H1 (cell line): ENCODE measurements around the gene RIN2. TPM values are rescaled to one million over a fixed set of nuclear protein-coding genes. Genes with fewer than 3 reads are reported as not detected.

ENCODE experiments used
- CTCF ChIA-PET: fragments of 300-600 bp; sonication (Branson Sonifier 250); formaldehyde crosslinking; loops from one replicate; lab custom pipeline; 2021; ENCODE audit not compliant: partially characterized antibody; lab: Charles Lee
- POLR2A ChIA-PET: fragments of 300-600 bp; sonication (Branson Sonifier 250); formaldehyde crosslinking; loops from one replicate; lab custom pipeline; 2021; ENCODE audit warnings: inconsistent platforms; ENCODE audit not compliant: partially characterized antibody; lab: Charles Lee
- DNase-seq, 2 experiments: peaks; one replicate each; pipeline versions ENCODE4 v3.0.0 to v3.0.0-alpha.2; 2010 to 2022; ENCODE audit warnings: low spot score in 2 of 2, low read depth in 1 of 2, mixed read lengths in 1 of 2
- FAIRE-seq: peaks from 2 replicates; lab custom pipeline; 2011; peaks lifted over from hg19 to GRCh38; lab: Jason Lieb, UNC
- H2AFZ ChIP-seq: 2 replicates; pipeline ENCODE4 v1.8.1; 2012; ENCODE audit warnings: low read length, inconsistent platforms
- H2AK5ac ChIP-seq: 2 replicates; pipeline ENCODE4 v1.6.1; 2013; ENCODE audit warnings: low read depth, low read length
- H2BK120ac ChIP-seq: replicated peaks from 2 replicates; pipeline ENCODE3; 2013; ENCODE audit warnings: low read depth, low read length, inconsistent platforms
- H2BK12ac ChIP-seq: 2 replicates; pipeline ENCODE4 v1.6.1; 2013; ENCODE audit warnings: low read depth, low read length
- H2BK15ac ChIP-seq: 2 replicates; pipeline ENCODE4 v1.6.1; 2013; ENCODE audit warnings: low read length
- H2BK20ac ChIP-seq: 2 replicates; pipeline ENCODE4 v1.6.1; 2013; ENCODE audit warnings: low read length
- H2BK5ac ChIP-seq: 2 replicates; pipeline ENCODE4 v1.6.1; 2013; ENCODE audit warnings: low read depth, low read length
- H3K14ac ChIP-seq: 2 replicates; pipeline ENCODE4 v1.6.1; 2013; ENCODE audit warnings: inconsistent platforms; ENCODE audit not compliant: insufficient read length
- H3K18ac ChIP-seq: 2 replicates; pipeline ENCODE4 v1.6.1; 2013; ENCODE audit warnings: low read length; ENCODE audit errors: extremely low read depth
- H3K23ac ChIP-seq: 2 replicates; pipeline ENCODE4 v1.6.1; 2013; ENCODE audit warnings: inconsistent platforms; ENCODE audit not compliant: insufficient read length
- H3K23me2 ChIP-seq: 2 replicates; pipeline ENCODE4 v1.6.1; 2013; ENCODE audit warnings: low read depth, low read length
- H3K27ac ChIP-seq: 2 replicates; pipeline ENCODE4 v1.6.1; 2011; ENCODE audit warnings: low read depth, low read length, inconsistent platforms
- H3K27me3 ChIP-seq, 4 experiments: replicated peaks in 1 of 4; 1 replicate in 1 of 4; 2 replicates in 3 of 4; pipeline versions ENCODE4 v1.6.1 to v1.8.1; 2011 to 2013; ENCODE audit warnings: low read length in 3 of 4, mild to moderate bottlenecking in 3 of 4, inconsistent platforms in 2 of 4, mixed read lengths in 2 of 4, moderate library complexity in 1 of 4; ENCODE audit not compliant: control insufficient read depth in 3 of 4, insufficient read depth in 3 of 4; ENCODE audit errors: extremely low read depth in 1 of 4
- H3K36me3 ChIP-seq, 4 experiments: 2 replicates each; pipeline versions ENCODE4 v1.6.1 to v1.8.1; 2011 to 2013; ENCODE audit warnings: mild to moderate bottlenecking in 4 of 4, low read length in 3 of 4, moderate library complexity in 2 of 4, control low read depth in 1 of 4, inconsistent platforms in 1 of 4; ENCODE audit not compliant: insufficient read depth in 4 of 4, control insufficient read depth in 2 of 4
- H3K4ac ChIP-seq: replicated peaks from 2 replicates; pipeline ENCODE3; 2013; ENCODE audit warnings: low read length, low read depth, mixed read lengths, inconsistent platforms; ENCODE audit not compliant: insufficient read length
- H3K4me1 ChIP-seq, 4 experiments: replicated peaks in 1 of 4; 1 replicate in 1 of 4; 2 replicates in 3 of 4; pipeline versions ENCODE4 v1.6.1 to v1.8.1; 2011 to 2013; ENCODE audit warnings: low read length in 3 of 4, inconsistent platforms in 2 of 4, mixed read lengths in 1 of 4; ENCODE audit not compliant: insufficient read depth in 4 of 4, control insufficient read depth in 3 of 4
- H3K4me2 ChIP-seq, 2 experiments: 2 replicates each; pipeline versions ENCODE4 v1.6.1 to v1.8.1; 2011 to 2013; ENCODE audit warnings: low read depth in 2 of 2, low read length in 2 of 2, control low read depth in 1 of 2, inconsistent platforms in 1 of 2, mild to moderate bottlenecking in 1 of 2; ENCODE audit not compliant: insufficient read depth in 1 of 2
- H3K4me3 ChIP-seq, 4 experiments: fragments of 200-600, 300-600 bp in 1 of 4; sonication (generic), shearing (Covaris generic), sonication (Bioruptor Twin) in 1 of 4; 2 replicates each; pipeline versions ENCODE4 v1.5.1 to v1.8.1; 2011 to 2016; ENCODE audit warnings: low read length in 4 of 4, low read depth in 3 of 4, control low read depth in 2 of 4, inconsistent platforms in 2 of 4, mild to moderate bottlenecking in 2 of 4, mixed read lengths in 1 of 4, moderate library complexity in 1 of 4; ENCODE audit not compliant: insufficient read depth in 2 of 4; ENCODE audit errors: extremely low read depth in 1 of 4
- H3K56ac ChIP-seq: replicated peaks from 2 replicates; pipeline ENCODE3; 2013; ENCODE audit warnings: low read depth, mild to moderate bottlenecking, mixed read lengths, low read length, inconsistent platforms; ENCODE audit not compliant: insufficient read length
- H3K79me1 ChIP-seq: 2 replicates; pipeline ENCODE4 v1.6.1; 2013; ENCODE audit warnings: low read depth, low read length, control low read depth
- H3K79me2 ChIP-seq, 2 experiments: 2 replicates each; pipeline versions ENCODE4 v1.6.1 to v1.8.1; 2012 to 2013; ENCODE audit warnings: low read length in 2 of 2, mild to moderate bottlenecking in 2 of 2, inconsistent platforms in 1 of 2; ENCODE audit not compliant: insufficient read depth in 2 of 2, control insufficient read depth in 1 of 2
- H3K9ac ChIP-seq, 4 experiments: replicated peaks in 1 of 4; 1 replicate in 1 of 4; 2 replicates in 3 of 4; pipeline versions ENCODE4 v1.6.1 to v1.8.1; 2011 to 2013; ENCODE audit warnings: low read depth in 3 of 4, low read length in 3 of 4, control low read depth in 2 of 4, mild to moderate bottlenecking in 2 of 4, moderate library complexity in 2 of 4, inconsistent platforms in 1 of 4; ENCODE audit errors: extremely low read depth in 1 of 4
- H3K9me3 ChIP-seq, 2 experiments: 2 replicates each; pipeline versions ENCODE4 v1.6.1 to v1.8.1; 2012 to 2013; ENCODE audit warnings: mild to moderate bottlenecking in 2 of 2, moderate library complexity in 2 of 2, control low read depth in 1 of 2, inconsistent platforms in 1 of 2, low read depth in 1 of 2, low read length in 1 of 2, mixed read lengths in 1 of 2; ENCODE audit not compliant: insufficient read depth in 2 of 2
- H4K20me1 ChIP-seq, 2 experiments: replicated peaks in 1 of 2; 2 replicates each; pipeline versions ENCODE3 to v1.8.1; 2011 to 2013; ENCODE audit warnings: inconsistent platforms in 2 of 2, low read length in 2 of 2, mild to moderate bottlenecking in 1 of 2; ENCODE audit not compliant: insufficient read depth in 2 of 2, control insufficient read depth in 1 of 2
- H4K5ac ChIP-seq: 2 replicates; pipeline ENCODE4 v1.6.1; 2013; ENCODE audit warnings: low read length, low read depth, mixed read lengths, inconsistent platforms; ENCODE audit not compliant: insufficient read length
- H4K8ac ChIP-seq: 2 replicates; pipeline ENCODE4 v1.8.0; 2013; ENCODE audit warnings: mild to moderate bottlenecking, moderate library complexity, low read length, inconsistent platforms; ENCODE audit not compliant: insufficient read depth; ENCODE audit errors: extremely low read depth
- H4K91ac ChIP-seq: replicated peaks from 2 replicates; pipeline ENCODE3; 2013; ENCODE audit warnings: low read length, mixed read lengths, inconsistent platforms; ENCODE audit not compliant: insufficient read length
- CTBP2 ChIP-seq: IDR thresholded peaks from 2 replicates; pipeline ENCODE4 v1.7.0; 2011; ENCODE audit warnings: borderline replicate concordance, mild to moderate bottlenecking, moderate library complexity, mixed read lengths, low read length; ENCODE audit not compliant: insufficient read depth, insufficient read length
- HDAC6 ChIP-seq: IDR thresholded peaks from one replicate; pipeline ENCODE4 v1.7.1; 2012; ENCODE audit warnings: low read depth, mild to moderate bottlenecking, inconsistent platforms, low read length, moderate library complexity
- NRF1 ChIP-seq: IDR thresholded peaks from 2 replicates; pipeline ENCODE4 v1.6.1; 2011; ENCODE audit warnings: mild to moderate bottlenecking, low read depth, low read length, improper control_type of control experiment
- POLR2A ChIP-seq, 2 experiments: IDR thresholded peaks; 1 replicate in 1 of 2; 2 replicates in 1 of 2; pipeline ENCODE4 v1.6.1; 2011; ENCODE audit warnings: low read depth in 2 of 2, low read length in 2 of 2, mild to moderate bottlenecking in 2 of 2; ENCODE audit errors: control extremely low read depth in 1 of 2
- POU5F1 ChIP-seq: IDR thresholded peaks from 2 replicates; pipeline ENCODE4 v1.6.1; 2011; ENCODE audit warnings: low read depth, mild to moderate bottlenecking, low read length, moderate library complexity
- SAP30 ChIP-seq: fragments of 300-600 bp; sonication (generic); IDR thresholded peaks from 2 replicates; pipeline ENCODE4 v1.7.1; 2012; ENCODE audit warnings: low read length, moderate library complexity, mild to moderate bottlenecking, inconsistent platforms; ENCODE audit not compliant: insufficient read depth, insufficient replicate concordance
- SIN3A ChIP-seq, 2 experiments: IDR thresholded peaks in 1 of 2; conservative IDR thresholded peaks in 1 of 2; 2 replicates each; pipeline ENCODE4 v1.6.1; 2011 to 2012; ENCODE audit warnings: low read length in 2 of 2, improper control_type of control experiment in 1 of 2, low read depth in 1 of 2, mild to moderate bottlenecking in 1 of 2
- SRF ChIP-seq: IDR thresholded peaks from 2 replicates; pipeline ENCODE4 v1.6.1; 2011; ENCODE audit warnings: mild to moderate bottlenecking, low read depth, low read length, moderate library complexity
- WGBS, 2 experiments: shearing (Covaris generic) in 1 of 2; methylation state at CpG; one replicate each; pipeline versions ENCODE4 v1.1.6 to v1.1.7; 2013 to 2015; ENCODE audit warnings: low lambda C conversion rate in 2 of 2, mixed read lengths in 2 of 2, inconsistent platforms in 1 of 2, low coverage in 1 of 2, missing lambda C conversion rate in 1 of 2; ENCODE audit not compliant: insufficient replicate concordance in 2 of 2, insufficient coverage in 1 of 2, insufficient read length in 1 of 2; ENCODE audit errors: extremely low coverage in 1 of 2, missing lambda C conversion rate in 1 of 2; 5-methylcytosine and 5-hydroxymethylcytosine counted together
- polyA plus RNA-seq, 7 experiments: library from polyadenylated mRNA; depleted of rRNA in 3 of 7; stranded (reverse) in 5 of 7; unstranded in 2 of 7; fragments of >200 nt in 5 of 7; fragments of 200-250 nt in 2 of 7; gene quantifications; 1 replicate in 5 of 7; 2 replicates in 1 of 7; 4 replicates in 1 of 7; pipeline versions ENCODE4 v1.2.1 to v1.2.3, GENCODE V29; 2011 to 2013; ENCODE audit warnings: missing spikeins in 2 of 7, mixed read lengths in 2 of 7
- total RNA-seq: library from RNA; stranded (reverse); fragmentation: NEBNext Ultra II Directional; extraction: Animal tissue kit (Norgen Biotek cat#: 25700); gene quantifications from 2 replicates; pipeline ENCODE4 v1.2.1, GENCODE V29; 2021
- TF ChIP-seq, protein P1 (sequence below), 3 experiments: IDR thresholded peaks; 1 replicate in 2 of 3; 2 replicates in 1 of 3; pipeline versions ENCODE4 v1.5.1 to v1.6.1; 2011; ENCODE audit warnings: low read length in 3 of 3, mild to moderate bottlenecking in 3 of 3, inconsistent platforms in 2 of 3, low read depth in 1 of 3, moderate library complexity in 1 of 3; ENCODE audit not compliant: insufficient read depth in 1 of 3; ENCODE audit errors: control extremely low read depth in 1 of 3
- TF ChIP-seq, protein P2 (sequence below): IDR thresholded peaks from 2 replicates; pipeline ENCODE4 v1.6.1; 2012; ENCODE audit warnings: inconsistent platforms

RIN2 gene
- total and polyA plus RNA-seq, 2 of the 8 experiments (the other 6 are each of a cell fraction or from before 2014, with no cell fraction given): 0.20 to 1.3 TPM

DNA sequence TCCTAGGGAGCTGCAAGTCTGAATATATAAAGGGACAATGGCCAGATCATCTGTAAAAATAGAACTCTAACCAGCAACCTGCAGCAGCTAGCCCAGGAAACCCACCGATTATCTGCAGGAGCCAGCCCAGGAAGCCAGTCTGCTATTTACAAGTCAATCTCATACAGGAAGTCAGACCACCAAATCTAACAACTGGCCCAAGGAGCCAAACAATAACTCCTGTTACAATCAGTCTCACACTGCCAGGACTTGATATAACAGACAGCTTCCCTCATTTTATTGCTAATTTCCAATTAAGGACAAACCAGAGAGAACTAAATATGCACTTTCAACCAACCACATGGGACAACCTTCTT lies 14.4 kb upstream of the RIN2 start:
- Histone ChIP-seq H3K79me2 (no peaks in the 10 kb centered on the region), H2BK120ac (no peak overlapping the region), H2BK5ac (no peak overlapping the region), H2BK20ac (no peak overlapping the region), H3K9ac (no peak overlapping the region), H2BK15ac (no peak overlapping the region), H3K18ac (no peak overlapping the region), H3K4me3 (no peak overlapping the region), H3K4me1 (peaks cover 0 to 5% (median under 1%) of the 10 kb centered on the region in 4 experiments; a peak in 2 of 7 replicates), H4K5ac (no peak overlapping the region), H3K36me3 (no peaks in the 10 kb centered on the region), H3K9me3 (peaks cover 4 to 9% of the 10 kb centered on the region in 2 experiments; a peak in 2 of 4 replicates), H3K4me2 (no peak overlapping the region), H3K27me3 (no peaks in the 10 kb centered on the region; a peak in 1 of 7 replicates), H4K8ac (no peak overlapping the region), H2AFZ (no peak overlapping the region), H3K79me1 (no peaks in the 10 kb centered on the region; the same call in 1 of the 2 replicates), H4K91ac (no peak overlapping the region), H3K4ac (no peak overlapping the region), H2BK12ac (no peak overlapping the region), H3K23me2 (no peaks in the 10 kb centered on the region), H4K20me1 (no peaks in the 10 kb centered on the region), H3K23ac (no peak overlapping the region), H3K27ac (no peak overlapping the region), H3K14ac (no peak overlapping the region), H2AK5ac (no peak overlapping the region), H3K56ac (no peak overlapping the region)
- POLR2A ChIA-PET: no interaction called here
- FAIRE-seq (no peak), DNase-seq (no peak)
- WGBS, 2 experiments: 69% methylated on average over 1 of the region's 1 CpG; no CpG with 5 or more reads in 1 of the 2 experiments
- CTCF ChIA-PET: interaction anchor here (1.7 kb wide), 1 partner anchor 50 kb away, joined by 6 read pairs; no protein-coding TSS in a partner anchor
- TF ChIP-seq SRF (no peak), POLR2A (IDR thresholded peaks at IDR 0.05; ENCODE audit: control extremely low read depth in 1 of 2, low read depth in 2 of 2, low read length in 2 of 2) (no peak), CTBP2 (no peak), HDAC6 (no peak), POU5F1 (no peak), SAP30 (no peak), NRF1 (no peak), SIN3A (conservative IDR thresholded peaks at IDR 0.05 in 1 of 2, IDR thresholded peaks at IDR 0.05 in 1 of 2; ENCODE audit: low read depth in 1 of 2, low read length in 2 of 2) (no peak)
- TF ChIP-seq, protein P1, sequence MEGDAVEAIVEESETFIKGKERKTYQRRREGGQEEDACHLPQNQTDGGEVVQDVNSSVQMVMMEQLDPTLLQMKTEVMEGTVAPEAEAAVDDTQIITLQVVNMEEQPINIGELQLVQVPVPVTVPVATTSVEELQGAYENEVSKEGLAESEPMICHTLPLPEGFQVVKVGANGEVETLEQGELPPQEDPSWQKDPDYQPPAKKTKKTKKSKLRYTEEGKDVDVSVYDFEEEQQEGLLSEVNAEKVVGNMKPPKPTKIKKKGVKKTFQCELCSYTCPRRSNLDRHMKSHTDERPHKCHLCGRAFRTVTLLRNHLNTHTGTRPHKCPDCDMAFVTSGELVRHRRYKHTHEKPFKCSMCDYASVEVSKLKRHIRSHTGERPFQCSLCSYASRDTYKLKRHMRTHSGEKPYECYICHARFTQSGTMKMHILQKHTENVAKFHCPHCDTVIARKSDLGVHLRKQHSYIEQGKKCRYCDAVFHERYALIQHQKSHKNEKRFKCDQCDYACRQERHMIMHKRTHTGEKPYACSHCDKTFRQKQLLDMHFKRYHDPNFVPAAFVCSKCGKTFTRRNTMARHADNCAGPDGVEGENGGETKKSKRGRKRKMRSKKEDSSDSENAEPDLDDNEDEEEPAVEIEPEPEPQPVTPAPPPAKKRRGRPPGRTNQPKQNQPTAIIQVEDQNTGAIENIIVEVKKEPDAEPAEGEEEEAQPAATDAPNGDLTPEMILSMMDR (IDR thresholded peaks at IDR 0.05; ENCODE audit: control extremely low read depth in 1 of 3, insufficient read depth in 1 of 3, low read depth in 1 of 3, low read length in 3 of 3): no peak
- TF ChIP-seq, protein P2, sequence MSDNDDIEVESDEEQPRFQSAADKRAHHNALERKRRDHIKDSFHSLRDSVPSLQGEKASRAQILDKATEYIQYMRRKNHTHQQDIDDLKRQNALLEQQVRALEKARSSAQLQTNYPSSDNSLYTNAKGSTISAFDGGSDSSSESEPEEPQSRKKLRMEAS: no peak
